H1 (cell line): ENCODE measurements around the gene INTS1. TPM values are rescaled to one million over a fixed set of nuclear protein-coding genes. Genes with fewer than 3 reads are reported as not detected.
A peak's percentile ranks its signal among the peaks of the same experiment; 100 is the strongest.

Source experiments
- CTCF ChIA-PET: fragments of 300-600 bp; sonication (Branson Sonifier 250); formaldehyde crosslinking; loops from one replicate; lab custom pipeline; 2021; ENCODE audit not compliant: partially characterized antibody; lab: Charles Lee
- POLR2A ChIA-PET: fragments of 300-600 bp; sonication (Branson Sonifier 250); formaldehyde crosslinking; loops from one replicate; lab custom pipeline; 2021; ENCODE audit warnings: inconsistent platforms; ENCODE audit not compliant: partially characterized antibody; lab: Charles Lee
- DNase-seq, 2 experiments: peaks; one replicate each; pipeline versions ENCODE4 v3.0.0 to v3.0.0-alpha.2; 2010 to 2022; ENCODE audit warnings: low spot score in 2 of 2, low read depth in 1 of 2, mixed read lengths in 1 of 2
- FAIRE-seq: peaks from 2 replicates; lab custom pipeline; 2011; peaks lifted over from hg19 to GRCh38; lab: Jason Lieb, UNC
- H2AFZ ChIP-seq: 2 replicates; pipeline ENCODE4 v1.8.1; 2012; ENCODE audit warnings: low read length, inconsistent platforms
- H2AK5ac ChIP-seq: 2 replicates; pipeline ENCODE4 v1.6.1; 2013; ENCODE audit warnings: low read depth, low read length
- H2BK120ac ChIP-seq: replicated peaks from 2 replicates; pipeline ENCODE3; 2013; ENCODE audit warnings: low read depth, low read length, inconsistent platforms
- H2BK12ac ChIP-seq: 2 replicates; pipeline ENCODE4 v1.6.1; 2013; ENCODE audit warnings: low read depth, low read length
- H2BK15ac ChIP-seq: 2 replicates; pipeline ENCODE4 v1.6.1; 2013; ENCODE audit warnings: low read length
- H2BK20ac ChIP-seq: 2 replicates; pipeline ENCODE4 v1.6.1; 2013; ENCODE audit warnings: low read length
- H2BK5ac ChIP-seq: 2 replicates; pipeline ENCODE4 v1.6.1; 2013; ENCODE audit warnings: low read depth, low read length
- H3K14ac ChIP-seq: 2 replicates; pipeline ENCODE4 v1.6.1; 2013; ENCODE audit warnings: inconsistent platforms; ENCODE audit not compliant: insufficient read length
- H3K18ac ChIP-seq: 2 replicates; pipeline ENCODE4 v1.6.1; 2013; ENCODE audit warnings: low read length; ENCODE audit errors: extremely low read depth
- H3K23ac ChIP-seq: 2 replicates; pipeline ENCODE4 v1.6.1; 2013; ENCODE audit warnings: inconsistent platforms; ENCODE audit not compliant: insufficient read length
- H3K23me2 ChIP-seq: 2 replicates; pipeline ENCODE4 v1.6.1; 2013; ENCODE audit warnings: low read depth, low read length
- H3K27ac ChIP-seq: 2 replicates; pipeline ENCODE4 v1.6.1; 2011; ENCODE audit warnings: low read depth, low read length, inconsistent platforms
- H3K27me3 ChIP-seq, 4 experiments: replicated peaks in 1 of 4; 1 replicate in 1 of 4; 2 replicates in 3 of 4; pipeline versions ENCODE4 v1.6.1 to v1.8.1; 2011 to 2013; ENCODE audit warnings: low read length in 3 of 4, mild to moderate bottlenecking in 3 of 4, inconsistent platforms in 2 of 4, mixed read lengths in 2 of 4, moderate library complexity in 1 of 4; ENCODE audit not compliant: control insufficient read depth in 3 of 4, insufficient read depth in 3 of 4; ENCODE audit errors: extremely low read depth in 1 of 4
- H3K36me3 ChIP-seq, 4 experiments: 2 replicates each; pipeline versions ENCODE4 v1.6.1 to v1.8.1; 2011 to 2013; ENCODE audit warnings: mild to moderate bottlenecking in 4 of 4, low read length in 3 of 4, moderate library complexity in 2 of 4, control low read depth in 1 of 4, inconsistent platforms in 1 of 4; ENCODE audit not compliant: insufficient read depth in 4 of 4, control insufficient read depth in 2 of 4
- H3K4ac ChIP-seq: replicated peaks from 2 replicates; pipeline ENCODE3; 2013; ENCODE audit warnings: low read length, low read depth, mixed read lengths, inconsistent platforms; ENCODE audit not compliant: insufficient read length
- H3K4me1 ChIP-seq, 4 experiments: replicated peaks in 1 of 4; 1 replicate in 1 of 4; 2 replicates in 3 of 4; pipeline versions ENCODE4 v1.6.1 to v1.8.1; 2011 to 2013; ENCODE audit warnings: low read length in 3 of 4, inconsistent platforms in 2 of 4, mixed read lengths in 1 of 4; ENCODE audit not compliant: insufficient read depth in 4 of 4, control insufficient read depth in 3 of 4
- H3K4me2 ChIP-seq, 2 experiments: 2 replicates each; pipeline versions ENCODE4 v1.6.1 to v1.8.1; 2011 to 2013; ENCODE audit warnings: low read depth in 2 of 2, low read length in 2 of 2, control low read depth in 1 of 2, inconsistent platforms in 1 of 2, mild to moderate bottlenecking in 1 of 2; ENCODE audit not compliant: insufficient read depth in 1 of 2
- H3K4me3 ChIP-seq, 4 experiments: fragments of 200-600, 300-600 bp in 1 of 4; sonication (generic), shearing (Covaris generic), sonication (Bioruptor Twin) in 1 of 4; 2 replicates each; pipeline versions ENCODE4 v1.5.1 to v1.8.1; 2011 to 2016; ENCODE audit warnings: low read length in 4 of 4, low read depth in 3 of 4, control low read depth in 2 of 4, inconsistent platforms in 2 of 4, mild to moderate bottlenecking in 2 of 4, mixed read lengths in 1 of 4, moderate library complexity in 1 of 4; ENCODE audit not compliant: insufficient read depth in 2 of 4; ENCODE audit errors: extremely low read depth in 1 of 4
- H3K56ac ChIP-seq: replicated peaks from 2 replicates; pipeline ENCODE3; 2013; ENCODE audit warnings: low read depth, mild to moderate bottlenecking, mixed read lengths, low read length, inconsistent platforms; ENCODE audit not compliant: insufficient read length
- H3K79me1 ChIP-seq: 2 replicates; pipeline ENCODE4 v1.6.1; 2013; ENCODE audit warnings: low read depth, low read length, control low read depth
- H3K79me2 ChIP-seq, 2 experiments: 2 replicates each; pipeline versions ENCODE4 v1.6.1 to v1.8.1; 2012 to 2013; ENCODE audit warnings: low read length in 2 of 2, mild to moderate bottlenecking in 2 of 2, inconsistent platforms in 1 of 2; ENCODE audit not compliant: insufficient read depth in 2 of 2, control insufficient read depth in 1 of 2
- H3K9ac ChIP-seq, 4 experiments: replicated peaks in 1 of 4; 1 replicate in 1 of 4; 2 replicates in 3 of 4; pipeline versions ENCODE4 v1.6.1 to v1.8.1; 2011 to 2013; ENCODE audit warnings: low read depth in 3 of 4, low read length in 3 of 4, control low read depth in 2 of 4, mild to moderate bottlenecking in 2 of 4, moderate library complexity in 2 of 4, inconsistent platforms in 1 of 4; ENCODE audit errors: extremely low read depth in 1 of 4
- H3K9me3 ChIP-seq, 2 experiments: 2 replicates each; pipeline versions ENCODE4 v1.6.1 to v1.8.1; 2012 to 2013; ENCODE audit warnings: mild to moderate bottlenecking in 2 of 2, moderate library complexity in 2 of 2, control low read depth in 1 of 2, inconsistent platforms in 1 of 2, low read depth in 1 of 2, low read length in 1 of 2, mixed read lengths in 1 of 2; ENCODE audit not compliant: insufficient read depth in 2 of 2
- H4K20me1 ChIP-seq, 2 experiments: replicated peaks in 1 of 2; 2 replicates each; pipeline versions ENCODE3 to v1.8.1; 2011 to 2013; ENCODE audit warnings: inconsistent platforms in 2 of 2, low read length in 2 of 2, mild to moderate bottlenecking in 1 of 2; ENCODE audit not compliant: insufficient read depth in 2 of 2, control insufficient read depth in 1 of 2
- H4K5ac ChIP-seq: 2 replicates; pipeline ENCODE4 v1.6.1; 2013; ENCODE audit warnings: low read length, low read depth, mixed read lengths, inconsistent platforms; ENCODE audit not compliant: insufficient read length
- H4K8ac ChIP-seq: 2 replicates; pipeline ENCODE4 v1.8.0; 2013; ENCODE audit warnings: mild to moderate bottlenecking, moderate library complexity, low read length, inconsistent platforms; ENCODE audit not compliant: insufficient read depth; ENCODE audit errors: extremely low read depth
- H4K91ac ChIP-seq: replicated peaks from 2 replicates; pipeline ENCODE3; 2013; ENCODE audit warnings: low read length, mixed read lengths, inconsistent platforms; ENCODE audit not compliant: insufficient read length
- HDAC6 ChIP-seq: IDR thresholded peaks from one replicate; pipeline ENCODE4 v1.7.1; 2012; ENCODE audit warnings: low read depth, mild to moderate bottlenecking, inconsistent platforms, low read length, moderate library complexity
- POLR2AphosphoS5 ChIP-seq: IDR thresholded peaks from 2 replicates; pipeline ENCODE4 v1.6.1; 2011; ENCODE audit warnings: low read depth, low read length
- WGBS, 2 experiments: shearing (Covaris generic) in 1 of 2; methylation state at CpG; one replicate each; pipeline versions ENCODE4 v1.1.6 to v1.1.7; 2013 to 2015; ENCODE audit warnings: low lambda C conversion rate in 2 of 2, mixed read lengths in 2 of 2, inconsistent platforms in 1 of 2, low coverage in 1 of 2, missing lambda C conversion rate in 1 of 2; ENCODE audit not compliant: insufficient replicate concordance in 2 of 2, insufficient coverage in 1 of 2, insufficient read length in 1 of 2; ENCODE audit errors: extremely low coverage in 1 of 2, missing lambda C conversion rate in 1 of 2; 5-methylcytosine and 5-hydroxymethylcytosine counted together
- polyA plus RNA-seq, 7 experiments: library from polyadenylated mRNA; depleted of rRNA in 3 of 7; stranded (reverse) in 5 of 7; unstranded in 2 of 7; fragments of >200 nt in 5 of 7; fragments of 200-250 nt in 2 of 7; gene quantifications; 1 replicate in 5 of 7; 2 replicates in 1 of 7; 4 replicates in 1 of 7; pipeline versions ENCODE4 v1.2.1 to v1.2.3, GENCODE V29; 2011 to 2013; ENCODE audit warnings: missing spikeins in 2 of 7, mixed read lengths in 2 of 7
- total RNA-seq: library from RNA; stranded (reverse); fragmentation: NEBNext Ultra II Directional; extraction: Animal tissue kit (Norgen Biotek cat#: 25700); gene quantifications from 2 replicates; pipeline ENCODE4 v1.2.1, GENCODE V29; 2021

Gene INTS1
- total and polyA plus RNA-seq, 2 of the 8 experiments (the other 6 are each of a cell fraction or from before 2014, with no cell fraction given): 76.9 to 104 TPM

DNA sequence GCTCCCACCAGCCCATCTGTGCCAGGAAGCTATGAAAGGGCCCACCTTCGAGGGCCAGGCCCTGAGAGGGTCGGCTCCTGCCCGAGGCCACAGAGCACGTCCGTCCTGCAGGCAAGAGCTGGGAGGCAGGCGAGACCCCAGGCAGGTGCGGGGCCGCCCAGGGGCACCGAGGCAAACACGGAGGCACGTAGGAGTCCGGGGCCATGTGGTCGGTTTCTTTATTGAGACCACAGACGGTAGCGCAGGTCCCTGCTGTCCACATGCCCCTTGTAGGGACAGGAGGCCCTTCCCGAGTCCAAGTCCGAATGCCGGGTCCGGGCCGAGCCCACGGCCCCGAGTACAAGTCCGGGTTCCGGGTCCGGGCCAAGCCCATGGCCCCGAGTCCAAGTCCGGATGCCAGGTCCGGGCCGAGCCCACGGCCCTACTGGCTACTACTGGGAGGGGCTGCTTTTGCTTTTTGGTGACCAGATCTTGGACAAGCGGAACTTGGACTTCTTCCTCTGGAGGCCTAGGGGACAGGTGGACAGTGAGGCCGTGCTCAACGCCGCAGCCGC is 69.9 kb downstream of the INTS1 start:
- Histone ChIP-seq H3K36me3 (no peaks in the 10 kb centered on the region), H3K4me1 (peaks cover 0 to 7% (median 5%) of the 10 kb centered on the region in 4 experiments; a peak in 5 of 7 replicates), H4K8ac (no peak overlapping the region), H3K56ac (no peak overlapping the region), H2BK15ac (no peak overlapping the region), H3K23ac (no peak overlapping the region), H3K4me3 (no peak overlapping the region), H3K4me2 (no peak overlapping the region), H3K9ac (no peak overlapping the region), H3K79me1 (no peaks in the 10 kb centered on the region), H2BK20ac (no peak overlapping the region), H2AFZ (no peak overlapping the region), H3K4ac (no peak overlapping the region), H4K5ac (no peak overlapping the region), H2BK5ac (no peak overlapping the region), H3K9me3 (no peaks in the 10 kb centered on the region), H3K18ac (no peak overlapping the region), H2BK120ac (no peak overlapping the region), H2AK5ac (no peak overlapping the region), H4K20me1 (peaks cover 0 to 2% of the 10 kb centered on the region in 2 experiments), H2BK12ac (0 out of 2 replicates have a peak overlapping the region, but pooled peaks have one; percentile 17), H3K23me2 (no peaks in the 10 kb centered on the region), H4K91ac (no peak overlapping the region), H3K14ac (no peak overlapping the region), H3K27ac (no peak overlapping the region), H3K79me2 (peaks cover 0 to 1% of the 10 kb centered on the region in 2 experiments; a peak in 1 of 4 replicates), H3K27me3 (no peaks in the 10 kb centered on the region)
- 92% methylated on average over 27 of the region's 35 CpGs; no CpG with 5 or more reads in 1 of the 2 experiments for WGBS, 2 experiments
- FAIRE-seq (no peak), DNase-seq (no peak)
- ChIA-PET CTCF (interaction anchor here (0.9 to 4.6 kb wide), 10 partner anchors 12 to 441 kb away, joined by 3 to 62 read pairs (median 14); no protein-coding TSS in a partner anchor), POLR2A (interaction anchor here (1.9 kb wide), 1 partner anchor 14 kb away, joined by 4 read pairs; no protein-coding TSS in a partner anchor)
- TF ChIP-seq HDAC6 (no peak), POLR2AphosphoS5 (no peak)
